B cell (primary cell): ENCODE measurements around the gene ESR2. TPM values are rescaled to one million over a fixed set of nuclear protein-coding genes. Genes with fewer than 3 reads are reported as not detected.

Source experiments
- ATAC-seq: fragments of 200-7000 bp; cut with Tn5 transposase; one replicate; pipeline ENCODE4 v1.10.0; 2021; ENCODE audit warnings: low read depth, mild to moderate bottlenecking, moderate number of reproducible peaks, moderate library complexity
- CTCF ChIA-PET: fragments of 350-600 bp; sonication (Branson Sonifier 250); formaldehyde crosslinking; loops from one replicate; lab custom pipeline; 2021; ENCODE audit warnings: antibody characterized with exemption, inconsistent platforms; lab: Charles Lee
- POLR2A ChIA-PET: fragments of 350-600 bp; sonication (Branson Sonifier 250); formaldehyde crosslinking; loops from one replicate; lab custom pipeline; 2021; ENCODE audit warnings: antibody characterized with exemption; lab: Charles Lee
- DNase-seq: peaks from one replicate; pipeline ENCODE4 v3.0.0; 2013
- H2AFZ ChIP-seq: 2 replicates; pipeline ENCODE4 v1.6.1; 2012; ENCODE audit warnings: mild to moderate bottlenecking, low read depth, low read length; ENCODE audit not compliant: insufficient read depth, poor library complexity, severe bottlenecking
- H3K27ac ChIP-seq, 2 donors: 1 replicate in 1 of 2; 2 replicates in 1 of 2; pipeline ENCODE4 v1.5.1; 2012 to 2013; ENCODE audit warnings: low read length in 2 of 2, mild to moderate bottlenecking in 2 of 2, moderate library complexity in 1 of 2
- H3K27me3 ChIP-seq, 4 experiments: fragments of 200-600 bp in 1 of 4; sonication (generic) in 1 of 4; replicated peaks in 1 of 4; 1 replicate in 2 of 4; 2 replicates in 2 of 4; pipeline versions ENCODE4 v1.6.1 to v1.7.0; 2013 to 2016; ENCODE audit warnings: low read length in 3 of 4, mild to moderate bottlenecking in 2 of 4, mixed read lengths in 1 of 4, moderate library complexity in 1 of 4; ENCODE audit not compliant: insufficient read depth in 4 of 4, control insufficient read depth in 3 of 4; ENCODE audit errors: control extremely low read depth in 1 of 4
- H3K36me3 ChIP-seq, 2 experiments: replicated peaks in 1 of 2; 1 replicate in 1 of 2; 2 replicates in 1 of 2; pipeline versions ENCODE4 v1.6.1 to v1.7.1; 2013; ENCODE audit warnings: low read length in 1 of 2; ENCODE audit not compliant: insufficient read depth in 2 of 2, control insufficient read depth in 1 of 2; ENCODE audit errors: control extremely low read depth in 1 of 2, extremely low read depth in 1 of 2
- H3K4me1 ChIP-seq, 2 donors: fragments of 200-600 bp in 1 of 2; sonication (generic) in 1 of 2; 1 replicate in 1 of 2; 2 replicates in 1 of 2; pipeline versions ENCODE4 v1.5.1 to v1.6.1; 2013 to 2017; ENCODE audit warnings: low read length in 2 of 2; ENCODE audit not compliant: control insufficient read depth in 2 of 2, insufficient read depth in 2 of 2
- H3K4me2 ChIP-seq: replicated peaks from 2 replicates; pipeline ENCODE3; 2012; ENCODE audit warnings: mild to moderate bottlenecking, low read depth, low read length; ENCODE audit not compliant: poor library complexity, severe bottlenecking
- H3K4me3 ChIP-seq, 5 experiments: fragments of 200-600 bp in 1 of 5; sonication (generic) in 1 of 5; 1 replicate in 3 of 5; 2 replicates in 2 of 5; pipeline versions ENCODE4 v1.5.1 to v1.7.0; 2011 to 2016; ENCODE audit warnings: low read length in 4 of 5, mild to moderate bottlenecking in 4 of 5, low read depth in 2 of 5, control low read depth in 1 of 5, moderate library complexity in 1 of 5; ENCODE audit not compliant: insufficient read depth in 1 of 5; ENCODE audit errors: control extremely low read depth in 1 of 5, extremely low read depth in 1 of 5
- H3K79me2 ChIP-seq: fragments of 200-600 bp; sonication (generic); one replicate; pipeline ENCODE4 v1.6.0; 2016; ENCODE audit warnings: low read length; ENCODE audit not compliant: control insufficient read depth, insufficient read depth
- H3K9ac ChIP-seq: fragments of 200-600 bp; sonication (generic); 2 replicates; pipeline ENCODE4 v1.6.1; 2017; ENCODE audit warnings: mild to moderate bottlenecking, low read length, moderate library complexity
- H3K9me3 ChIP-seq, 3 donors: one replicate each; pipeline versions ENCODE4 v1.6.1 to v1.7.1; 2013; ENCODE audit warnings: low read length in 2 of 3; ENCODE audit not compliant: control insufficient read depth in 2 of 3, insufficient read depth in 1 of 3; ENCODE audit errors: control extremely low read depth in 1 of 3
- H4K20me1 ChIP-seq: 2 replicates; pipeline ENCODE4 v1.6.0; 2012; ENCODE audit warnings: mild to moderate bottlenecking, low read length; ENCODE audit not compliant: insufficient read depth, control insufficient read depth, poor library complexity, severe bottlenecking
- H3K27ac Mint-ChIP-seq: one replicate; pipeline ENCODE4 v1.8.0; 2021; ENCODE audit warnings: mixed read lengths
- H3K27me3 Mint-ChIP-seq: one replicate; pipeline ENCODE4 v1.8.0; 2021; ENCODE audit warnings: mixed read lengths
- H3K4me1 Mint-ChIP-seq: one replicate; pipeline ENCODE4 v1.8.0; 2021; ENCODE audit warnings: mixed read lengths
- H3K4me3 Mint-ChIP-seq: one replicate; pipeline ENCODE4 v1.8.0; 2021; ENCODE audit warnings: mixed read lengths
- H3K9me3 Mint-ChIP-seq: one replicate; pipeline ENCODE4 v1.8.0; 2022; ENCODE audit warnings: mixed read lengths; ENCODE audit not compliant: insufficient read depth
- CTCF ChIP-seq: fragments of 200-600 bp; IDR thresholded peaks from one replicate; pipeline ENCODE4 v1.8.0; 2022; ENCODE audit warnings: antibody characterized with exemption, mild to moderate bottlenecking
- EZH2 ChIP-seq: IDR thresholded peaks from 2 replicates; pipeline ENCODE4 v1.6.1; 2012; ENCODE audit warnings: borderline replicate concordance, low read depth, mild to moderate bottlenecking, moderate library complexity, low read length; ENCODE audit not compliant: insufficient read depth, poor library complexity, severe bottlenecking
- whole genome bisulfite sequencing: methylation state at CpG from one replicate; pipeline ENCODE4 v1.1.5; 2013; ENCODE audit warnings: missing lambda C conversion rate; ENCODE audit not compliant: insufficient coverage; 5-methylcytosine and 5-hydroxymethylcytosine counted together
- intact Hi-C: fragments of 100-400 bp; cut with micrococcal nuclease; formaldehyde crosslinking; loops from one replicate; pipeline ENCODE4 v1.10.0; 2022
- polyA plus RNA-seq: library from polyadenylated mRNA; depleted of rRNA; stranded (reverse); fragments of >200 nt; gene quantifications from 2 replicates; pipeline ENCODE4 v1.2.3, GENCODE V29; 2012
- total RNA-seq, 2 donors: library from RNA; stranded (reverse); fragments of 120-200 nt in 1 of 2; gene quantifications; 1 replicate in 1 of 2; 2 replicates in 1 of 2; pipeline versions ENCODE4 v1.2.3 to v1.2.4, GENCODE V29; 2013 to 2022

The ESR2 gene
- total and polyA plus RNA-seq, 2 donors (not counting 1 experiment from before 2014, with no cell fraction given), result 5.4 to 87.8 TPM

GRCh38 chr14:64213853-64214570 is 80.2 kb downstream of the ESR2 start:
- Mint-ChIP-seq H3K4me1 (peaks cover 48% of the 10 kb centered on the region), H3K9me3 (no peaks in the 10 kb centered on the region), H3K4me3 (no peak overlapping the region), H3K27ac (peak overlapping the region; percentile 3), H3K27me3 (no peaks in the 10 kb centered on the region)
- H3K36me3 ChIP-seq, result peaks cover 13 to 65% of the 10 kb centered on the region in 2 experiments
- no peaks in the 10 kb centered on the region for H3K9me3 ChIP-seq
- peaks cover 47 to 49% of the 10 kb centered on the region in 2 donors for H3K4me1 ChIP-seq
- ChIA-PET CTCF (interaction anchor here (1.3 to 3.3 kb wide), 2 partner anchors 54 to 80 kb away, joined by 3 to 20 read pairs; partner anchors contain the start of gene ESR2), POLR2A (no interaction called here)
- H2AFZ ChIP-seq, result no peak overlapping the region
- no peak for TF ChIP-seq EZH2
- TF ChIP-seq CTCF, result no peak
- over 99% methylated on average over 15 of the region's 15 CpGs for WGBS
- H3K27ac ChIP-seq, result no peak overlapping the region
- intact Hi-C loops, result no loop called here
- no peak for DNase-seq
- no peak for ATAC-seq
- H3K4me3 ChIP-seq, result no peak overlapping the region
- H3K27me3 ChIP-seq, result no peaks in the 10 kb centered on the region
- no peak overlapping the region for H3K4me2 ChIP-seq
- no peak overlapping the region for H3K9ac ChIP-seq
- H3K79me2 ChIP-seq, result no peaks in the 10 kb centered on the region
- no peaks in the 10 kb centered on the region for H4K20me1 ChIP-seq

GRCh38 chr14:64213086-64213485 is 81.1 kb downstream of the ESR2 start:
- H3K4me1 ChIP-seq, result peaks cover 39 to 42% of the 10 kb centered on the region in 2 donors
- no peaks in the 10 kb centered on the region for H3K27me3 ChIP-seq
- H3K9me3 ChIP-seq, result no peaks in the 10 kb centered on the region
- ATAC-seq (no peak), DNase-seq (no peak)
- no peak overlapping the region for H2AFZ ChIP-seq
- WGBS, result 88% methylated on average over 1 of the region's 5 CpGs
- H3K9ac ChIP-seq, result no peak overlapping the region
- Mint-ChIP-seq H3K27ac (no peak overlapping the region), H3K4me1 (peaks cover 47% of the 10 kb centered on the region), H3K27me3 (no peaks in the 10 kb centered on the region), H3K4me3 (no peak overlapping the region), H3K9me3 (no peaks in the 10 kb centered on the region)
- TF ChIP-seq CTCF, result no peak
- TF ChIP-seq EZH2, result no peak
- H3K79me2 ChIP-seq, result no peaks in the 10 kb centered on the region
- H4K20me1 ChIP-seq, result no peaks in the 10 kb centered on the region
- CTCF ChIA-PET, result interaction anchor here (3.3 kb wide), 1 partner anchor 81 kb away, joined by 20 read pairs; the partner anchor contains the start of gene ESR2
- no peak overlapping the region for H3K4me3 ChIP-seq
- no peak overlapping the region for H3K4me2 ChIP-seq
- peaks cover 13 to 61% of the 10 kb centered on the region in 2 experiments for H3K36me3 ChIP-seq
- intact Hi-C loops, result no loop called here
- H3K27ac ChIP-seq, result no peak overlapping the region
- POLR2A ChIA-PET, result no interaction called here
